GM12878 (cell line): ENCODE data around the gene LYRM4. TPM values are rescaled to one million over a fixed set of nuclear protein-coding genes. Genes with fewer than 3 reads are reported as not detected.
A peak's percentile ranks its signal among the peaks of the same experiment; 100 is the strongest.

Experiments
- ATAC-seq: fragments of 200-7000 bp; cut with Tn5 transposase; 3 replicates; pipeline ENCODE4 v1.9.1; 2020; ENCODE audit warnings: mild to moderate bottlenecking, moderate library complexity
- BruUV-seq: library from RNA; stranded (reverse); fragments of 400-500 nt; replicated peaks from 2 replicates; lab custom pipeline; 2021; lab: Mats Ljungman, UMichigan
- CTCF ChIA-PET: fragments of 300-600 bp; sonication (Branson Sonifier 250); formaldehyde crosslinking; extraction: SDS; loops from one replicate; lab custom pipeline; 2021; ENCODE audit warnings: inconsistent platforms; lab: Yijun Ruan, JAX
- POLR2A ChIA-PET: fragments of 350-600 bp; formaldehyde crosslinking; extraction: SDS; loops from one replicate; lab custom pipeline; 2021; ENCODE audit warnings: inconsistent platforms; lab: Charles Lee
- RAD21 ChIA-PET: fragments of 300-600 bp; sonication (Branson Sonifier 250); formaldehyde crosslinking; loops from one replicate; lab custom pipeline; 2023; ENCODE audit warnings: antibody characterized with exemption; ENCODE audit not compliant: unreplicated experiment; lab: Charles Lee
- SMC1A ChIA-PET: fragments of 300-600 bp; sonication (Branson Sonifier 250); formaldehyde crosslinking; loops from one replicate; lab custom pipeline; 2023; ENCODE audit not compliant: unreplicated experiment, uncharacterized antibody; lab: Charles Lee
- DNase-seq: peaks from one replicate; pipeline ENCODE4 v3.0.0-alpha.2; 2011; ENCODE audit warnings: low read depth, low spot score
- FAIRE-seq: peaks from 3 replicates; lab custom pipeline; 2011; peaks lifted over from hg19 to GRCh38; lab: Jason Lieb, UNC
- H2AFZ ChIP-seq: 2 replicates; pipeline ENCODE4 v1.6.0; 2011; ENCODE audit warnings: low read depth, low read length, control low read depth; ENCODE audit not compliant: control insufficient read depth
- H3K27ac ChIP-seq: 2 replicates; pipeline ENCODE4 v1.5.1; 2011; ENCODE audit warnings: control low read depth; ENCODE audit not compliant: control insufficient read depth, insufficient read depth
- H3K27me3 ChIP-seq, 2 experiments: replicated peaks in 1 of 2; 2 replicates each; pipeline versions ENCODE4 v1.6.0 to v1.6.1; 2011; ENCODE audit warnings: low read length in 1 of 2; ENCODE audit not compliant: control insufficient read depth in 2 of 2, insufficient read depth in 2 of 2
- H3K36me3 ChIP-seq, 2 experiments: 2 replicates each; pipeline ENCODE4 v1.5.1; 2011; ENCODE audit warnings: low read length in 1 of 2; ENCODE audit not compliant: control insufficient read depth in 2 of 2, insufficient read depth in 2 of 2
- H3K4me1 ChIP-seq: 2 replicates; pipeline ENCODE4 v1.6.1; 2011; ENCODE audit warnings: mild to moderate bottlenecking, low read length, moderate library complexity, mixed read lengths; ENCODE audit not compliant: control insufficient read depth, insufficient read depth
- H3K4me2 ChIP-seq: 2 replicates; pipeline ENCODE4 v1.6.0; 2011; ENCODE audit warnings: control low read depth; ENCODE audit not compliant: control insufficient read depth, insufficient read depth
- H3K4me3 ChIP-seq: fragments of 200-600 bp; sonication (generic); 2 replicates; pipeline ENCODE4 v1.5.1; 2016
- H3K79me2 ChIP-seq: 2 replicates; pipeline ENCODE4 v1.6.0; 2011; ENCODE audit warnings: low read length; ENCODE audit not compliant: control insufficient read depth, insufficient read depth
- H3K9ac ChIP-seq: 2 replicates; pipeline ENCODE4 v1.8.0; 2011; ENCODE audit warnings: low read length, control low read depth, mixed read lengths; ENCODE audit not compliant: control insufficient read depth, insufficient read depth
- H3K9me3 ChIP-seq: replicated peaks from 3 replicates; pipeline ENCODE4 v1.5.1; 2011; ENCODE audit warnings: mild to moderate bottlenecking, low read length; ENCODE audit not compliant: control insufficient read depth, insufficient read depth
- H4K20me1 ChIP-seq: 2 replicates; pipeline ENCODE4 v1.6.0; 2011; ENCODE audit not compliant: control insufficient read depth, insufficient read depth
- BACH1 ChIP-seq: fragments of 450-650 bp; IDR thresholded peaks from 2 replicates; pipeline ENCODE4 v1.6.1; 2017; ENCODE audit warnings: mild to moderate bottlenecking, borderline replicate concordance
- BHLHE40 ChIP-seq, 2 experiments: fragments of 450-650 bp in 1 of 2; IDR thresholded peaks; 2 replicates each; pipeline ENCODE4 v1.6.1; 2011 to 2017; ENCODE audit warnings: low read depth in 2 of 2, borderline replicate concordance in 1 of 2, improper control_type of control experiment in 1 of 2, low read length in 1 of 2, mild to moderate bottlenecking in 1 of 2
- CEBPB ChIP-seq, 2 experiments: fragments of 150-350 bp in 1 of 2; IDR thresholded peaks; 2 replicates each; pipeline ENCODE4 v1.6.1; 2012 to 2014; ENCODE audit warnings: low read depth in 2 of 2, low read length in 2 of 2, borderline replicate concordance in 1 of 2, inconsistent platforms in 1 of 2
- EGR1 ChIP-seq, 2 experiments: IDR thresholded peaks; 1 replicate in 1 of 2; 2 replicates in 1 of 2; pipeline ENCODE4 v1.6.1; 2011 to 2012; ENCODE audit warnings: low read depth in 2 of 2, low read length in 2 of 2, borderline replicate concordance in 1 of 2, mild to moderate bottlenecking in 1 of 2, moderate library complexity in 1 of 2
- EP300 ChIP-seq, 2 experiments: fragments of 150-350 bp in 1 of 2; IDR thresholded peaks; 2 replicates each; pipeline ENCODE4 v1.6.1; 2011 to 2012; ENCODE audit warnings: low read depth in 2 of 2, low read length in 2 of 2, borderline replicate concordance in 1 of 2, improper control_type of control experiment in 1 of 2, inconsistent platforms in 1 of 2; ENCODE audit not compliant: control insufficient read depth in 1 of 2
- ESRRA ChIP-seq: IDR thresholded peaks from 2 replicates; pipeline ENCODE4 v1.6.1; 2012; ENCODE audit warnings: mild to moderate bottlenecking, low read length, improper control_type of control experiment
- ETV6 ChIP-seq, 2 experiments: fragments of 450-650 bp in 1 of 2; IDR thresholded peaks in 1 of 2; conservative IDR thresholded peaks in 1 of 2; 2 replicates each; pipeline ENCODE4 v1.6.1; 2014; ENCODE audit warnings: antibody characterized with exemption in 1 of 2, borderline replicate concordance in 1 of 2, low read depth in 1 of 2, mild to moderate bottlenecking in 1 of 2, moderate library complexity in 1 of 2
- IKZF1 ChIP-seq: fragments of 450-650 bp; conservative IDR thresholded peaks from 2 replicates; pipeline ENCODE4 v1.6.1; 2017; ENCODE audit warnings: antibody characterized with exemption, mild to moderate bottlenecking
- IKZF2 ChIP-seq, 2 experiments: fragments of 450-650 bp; IDR thresholded peaks; 2 replicates each; pipeline ENCODE4 v1.6.1; 2017; ENCODE audit warnings: mild to moderate bottlenecking in 2 of 2, moderate library complexity in 2 of 2
- KAT2A ChIP-seq: conservative IDR thresholded peaks from 2 replicates; pipeline ENCODE4 v1.6.1; 2011; ENCODE audit warnings: low read depth, low read length; ENCODE audit not compliant: control insufficient read depth
- MTA2 ChIP-seq: fragments of 450-650 bp; IDR thresholded peaks from 2 replicates; pipeline ENCODE4 v1.6.1; 2016; ENCODE audit warnings: low read depth, mild to moderate bottlenecking, moderate library complexity
- MTA3 ChIP-seq: IDR thresholded peaks from 2 replicates; pipeline ENCODE4 v1.6.1; 2012; ENCODE audit warnings: low read length, inconsistent platforms, borderline replicate concordance
- NFXL1 ChIP-seq: fragments of 450-650 bp; IDR thresholded peaks from 2 replicates; pipeline ENCODE4 v1.6.1; 2017; ENCODE audit warnings: antibody characterized with exemption, mild to moderate bottlenecking, borderline replicate concordance
- PAX8 ChIP-seq: fragments of 450-650 bp; IDR thresholded peaks from 2 replicates; pipeline ENCODE4 v1.6.1; 2017; ENCODE audit warnings: mild to moderate bottlenecking, moderate library complexity
- PML ChIP-seq: IDR thresholded peaks from 2 replicates; pipeline ENCODE4 v1.6.1; 2012; ENCODE audit warnings: low read length, inconsistent platforms
- POLR2AphosphoS5 ChIP-seq: IDR thresholded peaks from 2 replicates; pipeline ENCODE4 v1.6.1; 2011; ENCODE audit warnings: mild to moderate bottlenecking, low read length, inconsistent platforms
- REST ChIP-seq: IDR thresholded peaks from 2 replicates; pipeline ENCODE4 v1.6.1; 2012; ENCODE audit warnings: mild to moderate bottlenecking, low read depth, low read length
- SMARCA5 ChIP-seq: fragments of 450-650 bp; IDR thresholded peaks from 2 replicates; pipeline ENCODE4 v1.6.1; 2017; ENCODE audit warnings: mild to moderate bottlenecking
- SPI1 ChIP-seq: IDR thresholded peaks from 2 replicates; pipeline ENCODE4 v1.6.1; 2011; ENCODE audit warnings: low read depth, mild to moderate bottlenecking, low read length, moderate library complexity, borderline replicate concordance; ENCODE audit not compliant: insufficient read depth
- SUZ12 ChIP-seq: fragments of 200-600 bp; sonication (generic); IDR thresholded peaks from one replicate; pipeline ENCODE4 v1.6.1; 2018; ENCODE audit warnings: antibody characterized with exemption, mild to moderate bottlenecking; ENCODE audit not compliant: unreplicated experiment
- TBL1XR1 ChIP-seq: IDR thresholded peaks from 2 replicates; pipeline ENCODE4 v1.6.1; 2012; ENCODE audit warnings: low read depth, low read length, improper control_type of control experiment
- TCF7 ChIP-seq: IDR thresholded peaks from 2 replicates; pipeline ENCODE4 v1.6.1; 2014; ENCODE audit warnings: antibody characterized with exemption, borderline replicate concordance
- WGBS: methylation state at CpG from one replicate; pipeline ENCODE4 v1.1.6; 2016; ENCODE audit warnings: low lambda C conversion rate; ENCODE audit not compliant: insufficient replicate concordance, insufficient coverage; ENCODE audit errors: missing lambda C conversion rate; 5-methylcytosine and 5-hydroxymethylcytosine counted together
- in situ Hi-C: fragments of 300-500 bp; cut with MboI; formaldehyde crosslinking; loops from 9 replicates; pipeline ENCODE4 v1.14.3; 2018; ENCODE audit warnings: mixed read lengths
- intact Hi-C: fragments of 100-400 bp; cut with micrococcal nuclease; formaldehyde crosslinking; loops from one replicate; pipeline ENCODE4 v1.14.2; 2022; ENCODE audit not compliant: unreplicated experiment
- polyA plus RNA-seq, 11 experiments: library from polyadenylated mRNA; depleted of rRNA in 4 of 11; unstranded in 6 of 11; stranded (reverse) in 5 of 11; fragments of >200 nt; fragmentation: Nextera tagmentation in 4 of 11; fragmentation: Illumina TruSeq in 1 of 11; extraction: Ambion mirVana in 4 of 11; extraction: Trizol in 1 of 11; gene quantifications; 1 replicate in 1 of 11; 2 replicates in 10 of 11; pipeline versions ENCODE4 v1.2.1 to v1.2.3, GENCODE V29; 2011 to 2016; ENCODE audit warnings: inconsistent platforms in 2 of 11, missing spikeins in 2 of 11, low read depth in 1 of 11
- total RNA-seq, 4 experiments: library from RNA; depleted of rRNA in 3 of 4; stranded (reverse); fragments of >200 nt in 3 of 4; fragmentation: Illumina TruSeq in 1 of 4; extraction: Trizol in 1 of 4; gene quantifications; 2 replicates each; pipeline versions ENCODE4 v1.2.1 to v1.2.3, GENCODE V29; 2013 to 2021

LYRM4 gene
- total and polyA plus RNA-seq, 10 of the 15 experiments (the other 5 are each of a cell fraction or from before 2014, with no cell fraction given) = 32.7 to 66.8 (median 44.0) TPM

GRCh38 chr6:5278047-5278446 is 17.3 kb upstream of the LYRM4 start:
- in situ Hi-C loops (no loop called here), intact Hi-C loops (loop anchor here (1.0 kb wide), 2 partner anchors 17 to 24 kb away; partner anchors contain the start of gene FARS2)
- ChIA-PET POLR2A (interaction anchor here (0.6 to 1.6 kb wide), 2 partner anchors 12 to 27 kb away, joined by 3 to 7 read pairs; no protein-coding TSS in a partner anchor), CTCF (interaction anchor here (0.6 to 3.6 kb wide), 6 partner anchors 11 to 137 kb away, joined by 3 to 19 read pairs (median 4); no protein-coding TSS in a partner anchor), SMC1A (interaction anchor here (0.6 to 2.2 kb wide), 7 partner anchors 12 to 134 kb away, joined by 3 to 22 read pairs (median 3); no protein-coding TSS in a partner anchor), RAD21 (interaction anchor here (1.4 to 3.0 kb wide), 2 partner anchors 12 to 25 kb away, joined by 5 to 13 read pairs; no protein-coding TSS in a partner anchor)
- WGBS = 0% methylated on average over 5 of the region's 5 CpGs
- peak; percentile 90 for ATAC-seq
- H3K4me2 ChIP-seq = peak overlapping the region; percentile 66
- peak; percentile 60 for DNase-seq
- no peak overlapping the region for H3K4me3 ChIP-seq
- H4K20me1 ChIP-seq = no peaks in the 10 kb centered on the region
- no peaks in the 10 kb centered on the region for H3K27me3 ChIP-seq
- no peak overlapping the region for H3K9ac ChIP-seq
- H3K9me3 ChIP-seq = no peaks in the 10 kb centered on the region
- H3K27ac ChIP-seq = peak overlapping the region; percentile 28; the same call in 1 of the 2 replicates
- BruUV-seq = no TSS peak
- no peaks in the 10 kb centered on the region; a peak in 1 of 4 replicates for H3K36me3 ChIP-seq
- peaks cover 21% of the 10 kb centered on the region for H3K4me1 ChIP-seq
- peak overlapping the region; percentile 41 for H2AFZ ChIP-seq
- H3K79me2 ChIP-seq = no peaks in the 10 kb centered on the region; the same call in none of the 2 replicates
- no peak for FAIRE-seq
- TF ChIP-seq TBL1XR1 (no peak), IKZF1 (0 out of 2 replicates have a peak, but pooled peaks have one; percentile 20), ETV6 (conservative IDR thresholded peaks at IDR 0.05 in 1 of 2, IDR thresholded peaks at IDR 0.05 in 1 of 2; ENCODE audit: borderline replicate concordance in 1 of 2, low read depth in 1 of 2) (no peak), CEBPB (IDR thresholded peaks at IDR 0.05; ENCODE audit: borderline replicate concordance in 1 of 2, low read depth in 2 of 2, low read length in 2 of 2) (no peak), POLR2AphosphoS5 (no peak), PML (no peak), TCF7 (no peak), ESRRA (no peak), SMARCA5 (no peak), IKZF2 (IDR thresholded peaks at IDR 0.05) (peak; percentile 58 to 69), BACH1 (no peak), EP300 (IDR thresholded peaks at IDR 0.05; ENCODE audit: borderline replicate concordance in 1 of 2, control insufficient read depth in 1 of 2, low read depth in 2 of 2, low read length in 2 of 2) (peak in 1 of 2 experiments; percentile 38; a peak in 1 of 4 replicates), KAT2A (no peak), MTA3 (no peak), EGR1 (IDR thresholded peaks at IDR 0.05; ENCODE audit: borderline replicate concordance in 1 of 2, low read depth in 2 of 2, low read length in 2 of 2) (no peak), REST (no peak), PAX8 (no peak), BHLHE40 (IDR thresholded peaks at IDR 0.05; ENCODE audit: borderline replicate concordance in 1 of 2, low read depth in 2 of 2, low read length in 1 of 2) (no peak), NFXL1 (no peak), SUZ12 (no peak), MTA2 (peak; percentile 78), SPI1 (peak; percentile 78; the same call in 1 of the 2 replicates)
